Measurements from ENCODE around the gene COMMD6. TPM values are rescaled to one million over a fixed set of nuclear protein-coding genes. Genes with fewer than 3 reads are reported as not detected.

COMMD6 gene
- total RNA-seq, 1 donor from 2014 or later, result 140 TPM

- Mint-ChIP-seq H3K4me3 (ENCODE audit: unreplicated experiment) (peak within 1 kb of the TSS; percentile 98), H3K27ac (ENCODE audit: unreplicated experiment) (peak within 1 kb of the TSS; percentile 88), H3K4me1 (ENCODE audit: low read depth) (peaks cover 23% of the 10 kb centered on the region), H3K36me3 (ENCODE audit: low read depth) (no peaks in the 10 kb centered on the region), H3K9me3 (ENCODE audit: low read depth) (no peaks in the 10 kb centered on the region), H3K27me3 (ENCODE audit: low read depth) (no peaks in the 10 kb centered on the region)
- peak; percentile 96 for DNase-seq (ENCODE audit: low spot score)
- TF ChIP-seq CTCF (IDR thresholded peaks at IDR 0.05), result peak; percentile 95
These were observed 55.4 kb downstream of the COMMD6 start, which contains the start of gene TBC1D4 for GRCh38 chr13:75482070-75482819. TBC1D4 (minus strand) TSS chr13:75482169; CDS start chr13:75481767, 402 bp downstream.

- no peak for DNase-seq (ENCODE audit: low spot score)
- TF ChIP-seq CTCF (IDR thresholded peaks at IDR 0.05), result no peak
- Mint-ChIP-seq H3K27ac (ENCODE audit: unreplicated experiment) (no peak overlapping the region), H3K4me3 (ENCODE audit: unreplicated experiment) (peak overlapping the region; percentile 98), H3K9me3 (ENCODE audit: low read depth) (no peaks in the 10 kb centered on the region), H3K4me1 (ENCODE audit: low read depth) (peaks cover 23% of the 10 kb centered on the region), H3K27me3 (ENCODE audit: low read depth) (no peaks in the 10 kb centered on the region), H3K36me3 (ENCODE audit: low read depth) (no peaks in the 10 kb centered on the region)
These were observed 56.2 kb downstream of the COMMD6 start for GRCh38 chr13:75481176-75482069.

DNA sequence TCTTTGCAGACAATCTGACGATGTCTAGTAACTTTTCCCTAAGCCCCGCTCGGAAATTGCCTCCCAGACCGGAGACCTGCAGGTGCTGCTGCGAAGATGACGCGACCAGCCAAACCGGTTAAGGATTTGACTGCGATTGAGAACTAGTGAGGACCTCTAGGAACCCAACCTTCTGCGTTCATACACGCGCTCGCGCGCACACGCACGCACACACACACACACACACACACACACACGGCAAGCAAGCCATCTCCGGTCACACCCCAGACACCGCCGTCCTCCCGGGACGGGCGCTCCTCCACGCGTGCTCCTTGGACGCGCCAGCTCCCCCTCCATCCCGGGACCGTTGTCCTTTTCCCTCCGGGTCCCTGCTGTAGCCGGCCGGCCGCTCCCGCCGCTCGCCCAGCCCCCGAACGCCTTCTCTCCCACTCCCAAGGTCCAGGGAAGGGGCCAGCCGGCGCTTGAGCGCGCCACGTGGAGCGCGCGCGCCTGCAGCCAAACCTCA, 56.9 kb downstream of the COMMD6 start:
- H3K27me3 Mint-ChIP-seq (ENCODE audit: low read depth), result no peaks in the 10 kb centered on the region
- no peak for DNase-seq (ENCODE audit: low spot score)
- no peaks in the 10 kb centered on the region for H3K36me3 Mint-ChIP-seq (ENCODE audit: low read depth)
- peak overlapping the region; percentile 32 for H3K27ac Mint-ChIP-seq (ENCODE audit: unreplicated experiment)
- H3K9me3 Mint-ChIP-seq (ENCODE audit: low read depth), result no peaks in the 10 kb centered on the region
- H3K4me3 Mint-ChIP-seq (ENCODE audit: unreplicated experiment), result peak overlapping the region; percentile 98
- TF ChIP-seq CTCF (IDR thresholded peaks at IDR 0.05), result no peak
- peaks cover 19% of the 10 kb centered on the region for H3K4me1 Mint-ChIP-seq (ENCODE audit: low read depth)

GRCh38 chr13:75479102-75479740, 58.4 kb downstream of the COMMD6 start:
- Mint-ChIP-seq H3K9me3 (ENCODE audit: low read depth) (no peaks in the 10 kb centered on the region), H3K36me3 (ENCODE audit: low read depth) (no peaks in the 10 kb centered on the region), H3K4me3 (ENCODE audit: unreplicated experiment) (no peak overlapping the region), H3K27ac (ENCODE audit: unreplicated experiment) (no peak overlapping the region), H3K27me3 (ENCODE audit: low read depth) (no peaks in the 10 kb centered on the region), H3K4me1 (ENCODE audit: low read depth) (peaks cover 12% of the 10 kb centered on the region)
- no peak for DNase-seq (ENCODE audit: low spot score)
- no peak for TF ChIP-seq CTCF (IDR thresholded peaks at IDR 0.05)

GRCh38 chr13:75478659-75479058, 59.0 kb downstream of the COMMD6 start:
- H3K4me3 Mint-ChIP-seq (ENCODE audit: unreplicated experiment), result no peak overlapping the region
- no peaks in the 10 kb centered on the region for H3K36me3 Mint-ChIP-seq (ENCODE audit: low read depth)
- DNase-seq (ENCODE audit: low spot score), result no peak
- no peak overlapping the region for H3K27ac Mint-ChIP-seq (ENCODE audit: unreplicated experiment)
- H3K27me3 Mint-ChIP-seq (ENCODE audit: low read depth), result no peaks in the 10 kb centered on the region
- H3K9me3 Mint-ChIP-seq (ENCODE audit: low read depth), result no peaks in the 10 kb centered on the region
- H3K4me1 Mint-ChIP-seq (ENCODE audit: low read depth), result peaks cover 12% of the 10 kb centered on the region
- TF ChIP-seq CTCF (IDR thresholded peaks at IDR 0.05), result no peak
